NCI-H2196 treated with DMSO at 0.1 percent for 48 hours (cell line): ENCODE data around the gene PSME4.

Experiments
- DNase-seq: peaks from one replicate; lab custom pipeline; 2025; ENCODE audit not compliant: unreplicated experiment; lab: John Stamatoyannopoulos, UW

Gene PSME4

GRCh38 chr2:53970724-53971602 is at the start of gene PSME4:
Gene PSME4, minus strand, starts transcription at chr2:53970993. Its CDS starts 209 bp downstream, at chr2:53970784.
- DNase-seq, result peak; percentile 17

- no peak for DNase-seq
These were observed 45.3 kb upstream of the PSME4 start for GRCh38 chr2:54015798-54016699.

GRCh38 chr2:54013996-54014395 is 43.2 kb upstream of the PSME4 start:
- DNase-seq, result no peak

- no peak for DNase-seq
These were observed 41.8 kb upstream of the PSME4 start for GRCh38 chr2:54012538-54013141.

GRCh38 chr2:54009549-54009948 is 38.8 kb upstream of the PSME4 start:
- DNase-seq, result no peak

- DNase-seq, result no peak
These were observed 37.6 kb upstream of the PSME4 start for GRCh38 chr2:54008439-54008838.

- no peak for DNase-seq
These were observed 29.7 kb upstream of the PSME4 start for GRCh38 chr2:54000524-54000923.

GRCh38 chr2:54000122-54000521 is 29.3 kb upstream of the PSME4 start:
- DNase-seq, result no peak

GRCh38 chr2:53998834-53999233 is 28.0 kb upstream of the PSME4 start:
- no peak for DNase-seq

GRCh38 chr2:53994818-53995808 is 24.3 kb upstream of the PSME4 start:
- DNase-seq, result no peak

GRCh38 chr2:53991948-53992347 is 21.2 kb upstream of the PSME4 start:
- no peak for DNase-seq

- no peak for DNase-seq
These were observed 18.5 kb upstream of the PSME4 start for GRCh38 chr2:53989210-53989862.

GRCh38 chr2:53987336-53987921 is 16.6 kb upstream of the PSME4 start:
- peak; percentile 65 for DNase-seq

GRCh38 chr2:53985646-53986045 is 14.9 kb upstream of the PSME4 start:
- DNase-seq, result no peak

GRCh38 chr2:53969968-53970723 is 647 bp downstream of the PSME4 start:
- DNase-seq, result no peak

- no peak for DNase-seq
These were observed 1.4 kb downstream of the PSME4 start for GRCh38 chr2:53969285-53969967.

- no peak for DNase-seq
These were observed 5.7 kb downstream of the PSME4 start for GRCh38 chr2:53964987-53965687.
